Thoracic aorta (tissue), 2 donors: Measurements from ENCODE around the gene KCNH8. TPM values are rescaled to one million over a fixed set of nuclear protein-coding genes. Genes with fewer than 3 reads are reported as not detected.

Experiments used
- ATAC-seq: fragments of 150-250 bp; one replicate; pipeline ENCODE4 v1.8.0; 2017; ENCODE audit warnings: low read depth; ENCODE audit not compliant: insufficient number of reproducible peaks, low FRiP score
- DNase-seq: peaks from one replicate; pipeline ENCODE4 v3.0.0-alpha.2; 2020; ENCODE audit warnings: low spot score
- H3K27ac ChIP-seq, 2 donors: fragments of 200-600 bp; sonication (generic); 1 replicate in 1 of 2; 2 replicates in 1 of 2; pipeline ENCODE4 v1.5.1; 2016; ENCODE audit warnings: mild to moderate bottlenecking in 2 of 2, moderate library complexity in 2 of 2
- H3K27me3 ChIP-seq: fragments of 200-600 bp; sonication (generic); replicated peaks from 2 replicates; pipeline ENCODE4 v1.6.0; 2016; ENCODE audit warnings: mild to moderate bottlenecking; ENCODE audit not compliant: insufficient read depth
- H3K36me3 ChIP-seq: fragments of 200-600 bp; sonication (generic); one replicate; pipeline ENCODE4 v1.5.1; 2016
- H3K4me1 ChIP-seq, 2 donors: fragments of 200-600 bp; sonication (generic); 1 replicate in 1 of 2; 2 replicates in 1 of 2; pipeline versions ENCODE4 v1.5.1 to v1.6.0; 2016; ENCODE audit warnings: low read depth in 2 of 2, mild to moderate bottlenecking in 1 of 2; ENCODE audit not compliant: control insufficient read depth in 1 of 2
- H3K4me3 ChIP-seq: fragments of 200-600 bp; sonication (generic); 2 replicates; pipeline ENCODE4 v1.5.1; 2016; ENCODE audit warnings: mild to moderate bottlenecking
- H3K9me3 ChIP-seq: fragments of 200-600 bp; sonication (generic); 2 replicates; pipeline ENCODE4 v1.5.1; 2016
- CTCF ChIP-seq: fragments of 200-600 bp; sonication (generic); IDR thresholded peaks from one replicate; pipeline ENCODE4 v1.5.1; 2019; ENCODE audit warnings: antibody characterized with exemption
- total RNA-seq, 2 donors: library from RNA; depleted of rRNA; stranded (reverse); fragments of >200 nt; gene quantifications; one replicate each; pipeline versions ENCODE4 v1.1.0 to v1.2.3, GENCODE V29; 2016

The KCNH8 gene
- total RNA-seq, 2 donors from 2014 or later = 0.07 TPM; not detected in 1

GRCh38 chr3:19215427-19215826 is 67.1 kb downstream of the KCNH8 start:
- H3K36me3 ChIP-seq = no peaks in the 10 kb centered on the region
- no peaks in the 10 kb centered on the region for H3K9me3 ChIP-seq
- H3K4me3 ChIP-seq = no peak overlapping the region
- no peak for TF ChIP-seq CTCF
- no peaks in the 10 kb centered on the region for H3K4me1 ChIP-seq
- DNase-seq (no peak), ATAC-seq (no peak)
- H3K27me3 ChIP-seq = no peaks in the 10 kb centered on the region
- no peak overlapping the region for H3K27ac ChIP-seq

- no peak for DNase-seq
- Histone ChIP-seq H3K36me3 (no peaks in the 10 kb centered on the region), H3K4me1 (no peaks in the 10 kb centered on the region), H3K9me3 (no peaks in the 10 kb centered on the region), H3K27ac (no peak overlapping the region), H3K4me3 (no peak overlapping the region), H3K27me3 (no peaks in the 10 kb centered on the region)
- no peak for TF ChIP-seq CTCF
- no peak for ATAC-seq
These were observed 68.5 kb downstream of the KCNH8 start for GRCh38 chr3:19216669-19217337.

- ATAC-seq (no peak), DNase-seq (no peak)
- Histone ChIP-seq H3K27me3 (no peaks in the 10 kb centered on the region), H3K4me1 (no peaks in the 10 kb centered on the region), H3K4me3 (no peak overlapping the region), H3K9me3 (no peaks in the 10 kb centered on the region), H3K27ac (no peak overlapping the region), H3K36me3 (no peaks in the 10 kb centered on the region)
- TF ChIP-seq CTCF = no peak
These were observed 72.0 kb downstream of the KCNH8 start for GRCh38 chr3:19220311-19220710.

GRCh38 chr3:19221081-19221480 is 72.8 kb downstream of the KCNH8 start:
- Histone ChIP-seq H3K27ac (no peak overlapping the region), H3K36me3 (no peaks in the 10 kb centered on the region), H3K4me3 (no peak overlapping the region), H3K27me3 (no peaks in the 10 kb centered on the region), H3K4me1 (no peaks in the 10 kb centered on the region), H3K9me3 (no peaks in the 10 kb centered on the region)
- TF ChIP-seq CTCF = no peak
- no peak for DNase-seq
- ATAC-seq = no peak

GRCh38 chr3:19226479-19226878 is 78.2 kb downstream of the KCNH8 start:
- no peaks in the 10 kb centered on the region for H3K9me3 ChIP-seq
- DNase-seq = no peak
- no peak overlapping the region for H3K4me3 ChIP-seq
- TF ChIP-seq CTCF = no peak
- H3K36me3 ChIP-seq = no peaks in the 10 kb centered on the region
- H3K27me3 ChIP-seq = no peaks in the 10 kb centered on the region
- no peak overlapping the region for H3K27ac ChIP-seq
- no peak for ATAC-seq
- H3K4me1 ChIP-seq = no peaks in the 10 kb centered on the region
